GM12872 (cell line): ENCODE results near the gene CELSR2.

Experiments
- TF ChIP-seq, protein P1 (sequence below): IDR thresholded peaks from 3 replicates; pipeline ENCODE4 v1.5.1; 2011; ENCODE audit warnings: low read depth, mild to moderate bottlenecking, low read length, moderate library complexity; ENCODE audit not compliant: insufficient read depth

Gene CELSR2

DNA sequence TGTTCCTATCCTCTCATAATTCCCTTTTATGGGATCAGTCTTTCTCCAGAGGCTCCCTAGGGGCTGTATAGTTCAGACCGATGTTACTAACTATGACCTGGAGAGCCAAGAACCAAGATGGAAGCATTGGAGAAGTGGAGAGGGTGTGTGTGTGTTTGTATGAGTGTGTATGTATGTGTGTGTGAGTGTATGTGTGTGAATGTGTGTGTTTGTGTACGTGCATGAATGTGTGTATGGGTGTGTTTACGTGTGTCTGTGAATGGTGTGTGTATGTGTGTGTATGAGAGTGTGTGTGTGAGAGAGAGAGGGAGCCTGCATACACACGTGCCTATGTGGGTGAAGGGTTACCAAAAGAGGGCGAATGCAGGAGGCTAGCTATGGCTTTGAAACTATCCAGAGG lies 52.5 kb downstream of the CELSR2 start:
- TF ChIP-seq, protein P1, sequence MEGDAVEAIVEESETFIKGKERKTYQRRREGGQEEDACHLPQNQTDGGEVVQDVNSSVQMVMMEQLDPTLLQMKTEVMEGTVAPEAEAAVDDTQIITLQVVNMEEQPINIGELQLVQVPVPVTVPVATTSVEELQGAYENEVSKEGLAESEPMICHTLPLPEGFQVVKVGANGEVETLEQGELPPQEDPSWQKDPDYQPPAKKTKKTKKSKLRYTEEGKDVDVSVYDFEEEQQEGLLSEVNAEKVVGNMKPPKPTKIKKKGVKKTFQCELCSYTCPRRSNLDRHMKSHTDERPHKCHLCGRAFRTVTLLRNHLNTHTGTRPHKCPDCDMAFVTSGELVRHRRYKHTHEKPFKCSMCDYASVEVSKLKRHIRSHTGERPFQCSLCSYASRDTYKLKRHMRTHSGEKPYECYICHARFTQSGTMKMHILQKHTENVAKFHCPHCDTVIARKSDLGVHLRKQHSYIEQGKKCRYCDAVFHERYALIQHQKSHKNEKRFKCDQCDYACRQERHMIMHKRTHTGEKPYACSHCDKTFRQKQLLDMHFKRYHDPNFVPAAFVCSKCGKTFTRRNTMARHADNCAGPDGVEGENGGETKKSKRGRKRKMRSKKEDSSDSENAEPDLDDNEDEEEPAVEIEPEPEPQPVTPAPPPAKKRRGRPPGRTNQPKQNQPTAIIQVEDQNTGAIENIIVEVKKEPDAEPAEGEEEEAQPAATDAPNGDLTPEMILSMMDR, result no peak

DNA sequence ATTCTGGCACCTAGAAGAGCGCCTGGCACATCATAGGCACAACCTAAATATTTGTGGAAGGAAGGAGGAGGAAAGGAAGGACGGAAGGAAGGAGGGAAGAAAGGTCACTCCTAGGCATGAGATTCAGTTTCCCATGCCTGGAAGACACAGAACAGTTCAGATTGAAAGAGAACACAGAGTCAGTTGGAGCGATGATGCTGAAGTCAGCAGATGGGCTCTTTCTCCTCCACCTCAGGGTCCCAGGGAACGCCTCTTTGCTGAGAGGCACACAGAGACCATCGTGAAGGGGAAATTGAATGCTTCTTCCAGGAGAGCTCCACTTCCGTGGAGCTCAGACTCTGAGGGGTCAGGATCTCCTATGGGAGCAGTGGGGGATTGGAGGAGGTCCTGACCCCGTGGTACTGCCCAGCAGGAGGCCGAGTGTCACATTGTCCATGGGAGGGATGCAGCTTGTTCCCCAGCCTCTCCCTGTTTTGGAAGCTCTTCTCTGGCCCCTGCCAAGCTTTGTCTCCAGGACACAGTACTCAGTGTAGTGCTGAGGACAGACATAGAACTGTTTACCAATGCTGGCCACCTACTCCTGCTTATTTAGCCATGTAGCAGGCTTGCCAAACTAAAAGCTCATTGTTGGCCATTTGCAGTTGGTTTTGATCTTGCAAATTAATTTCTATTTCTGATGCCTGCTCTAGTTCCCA lies 55.0 kb downstream of the CELSR2 start:
- TF ChIP-seq, protein P1, result no peak

DNA sequence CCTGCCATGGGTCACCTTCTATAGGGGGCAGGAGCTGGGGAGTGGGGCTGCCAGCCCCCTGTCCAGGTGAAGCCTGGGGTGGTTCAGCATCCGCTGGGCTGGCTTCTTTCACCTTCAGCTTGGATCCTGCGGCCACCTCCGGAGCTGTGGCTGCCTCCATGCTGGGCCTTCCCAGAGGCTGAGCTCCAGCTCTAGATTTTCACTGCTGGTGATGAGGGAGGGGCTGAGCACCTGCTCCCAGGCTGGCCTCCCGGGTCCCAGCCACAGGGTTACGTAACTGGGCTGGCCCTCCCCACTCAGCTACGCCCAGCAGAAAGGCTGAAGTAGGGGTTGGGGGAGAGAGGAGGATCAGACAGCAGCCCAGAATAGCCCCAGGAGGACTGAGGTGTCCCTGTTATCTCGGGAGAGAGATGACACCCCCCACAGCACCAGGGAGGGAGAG lies 57.5 kb downstream of the CELSR2 start, which contains the start of gene MYBPHL:
Gene MYBPHL (minus strand): TSS at position 180 of the 442 bp plus-strand sequence. CDS start 20 bp downstream, at position 160.
- TF ChIP-seq, protein P1, result no peak

DNA sequence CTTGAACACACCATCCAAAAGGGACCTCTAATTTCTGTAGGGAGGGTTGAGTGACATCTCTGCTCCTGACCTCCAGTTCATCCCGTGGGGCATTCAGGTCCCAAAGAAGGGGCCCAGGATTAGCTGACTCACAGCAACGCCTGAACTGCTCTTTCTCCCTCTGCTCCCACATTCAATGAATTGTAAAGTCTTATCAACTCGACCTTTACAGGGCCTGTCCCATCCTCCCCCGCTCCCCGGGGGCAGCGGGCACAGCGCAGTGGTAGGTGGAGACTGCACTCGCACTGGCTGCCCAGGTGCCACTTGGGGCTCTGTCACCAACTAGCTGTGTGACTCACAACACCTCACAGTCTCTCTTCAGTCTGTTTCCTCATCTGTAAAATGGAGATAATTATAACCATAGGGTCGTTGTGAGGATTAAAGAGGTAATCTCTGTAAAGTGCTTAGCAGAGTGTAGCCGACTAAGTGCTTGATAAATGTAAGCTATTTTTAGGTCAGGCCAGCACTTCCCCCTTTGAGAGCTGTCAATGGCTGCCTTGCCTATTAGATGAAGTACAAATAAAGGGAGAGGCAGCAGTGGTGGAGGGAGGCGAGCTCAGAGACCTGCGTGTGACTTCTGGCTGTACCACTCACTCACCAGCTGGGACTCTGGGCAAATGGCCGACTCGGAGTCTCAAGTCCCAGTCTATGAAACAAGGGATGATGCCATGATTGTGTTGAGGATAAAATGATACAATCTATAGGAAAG lies 58.1 kb downstream of the CELSR2 start:
- TF ChIP-seq, protein P1, result no peak

DNA sequence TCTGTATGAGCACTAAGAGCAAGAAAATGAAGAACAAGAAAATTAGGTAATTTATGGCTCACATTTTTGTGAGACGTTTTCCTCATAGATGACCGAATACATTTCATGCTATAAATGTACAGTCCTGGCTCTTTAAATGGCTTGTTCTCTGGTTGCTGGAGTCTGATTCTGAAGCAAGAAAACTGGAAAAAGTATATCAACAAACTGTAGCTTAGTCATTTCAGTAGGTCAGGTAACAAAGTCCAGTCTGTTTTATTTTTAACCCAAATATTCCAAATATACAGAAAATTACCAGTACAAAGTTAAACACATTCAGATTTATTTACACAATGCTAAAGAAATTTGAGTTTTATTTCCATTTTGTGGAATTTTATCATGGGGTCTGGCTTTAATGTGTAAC lies 60.0 kb downstream of the CELSR2 start:
- TF ChIP-seq, protein P1, result no peak

DNA sequence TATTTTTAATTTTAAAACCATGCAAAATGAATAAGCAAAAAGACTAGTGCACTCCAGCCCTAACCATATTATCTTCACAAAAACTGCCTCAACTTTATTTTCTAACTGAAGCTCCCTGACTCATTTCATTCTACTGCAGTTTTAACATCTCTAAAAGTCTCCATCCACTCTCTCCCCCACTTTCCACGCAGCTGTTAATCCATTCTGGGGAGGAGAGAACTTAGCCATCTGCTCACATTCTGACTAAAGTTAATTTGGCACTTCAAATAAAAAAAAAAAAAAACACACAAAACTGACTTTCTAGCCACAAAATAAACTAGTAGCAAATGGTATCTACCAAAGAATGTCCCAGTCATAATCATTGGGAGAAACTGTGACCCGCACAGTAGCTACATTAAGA lies 62.9 kb downstream of the CELSR2 start:
- TF ChIP-seq, protein P1, result no peak

- TF ChIP-seq, protein P1, result no peak
Observed at GRCh38 chr1:109312978-109313775, 63.8 kb downstream of the CELSR2 start.
